B cell (primary cell): Measurements from ENCODE around the gene FABP3. TPM values are rescaled to one million over a fixed set of nuclear protein-coding genes. Genes with fewer than 3 reads are reported as not detected.
A peak's percentile ranks its signal among the peaks of the same experiment; 100 is the strongest.

Source experiments
- ATAC-seq: fragments of 200-7000 bp; cut with Tn5 transposase; one replicate; pipeline ENCODE4 v1.10.0; 2021; ENCODE audit warnings: low read depth, mild to moderate bottlenecking, moderate number of reproducible peaks, moderate library complexity
- CTCF ChIA-PET: fragments of 350-600 bp; sonication (Branson Sonifier 250); formaldehyde crosslinking; loops from one replicate; lab custom pipeline; 2021; ENCODE audit warnings: antibody characterized with exemption, inconsistent platforms; lab: Charles Lee
- POLR2A ChIA-PET: fragments of 350-600 bp; sonication (Branson Sonifier 250); formaldehyde crosslinking; loops from one replicate; lab custom pipeline; 2021; ENCODE audit warnings: antibody characterized with exemption; lab: Charles Lee
- DNase-seq: peaks from one replicate; pipeline ENCODE4 v3.0.0; 2013
- H2AFZ ChIP-seq: 2 replicates; pipeline ENCODE4 v1.6.1; 2012; ENCODE audit warnings: mild to moderate bottlenecking, low read depth, low read length; ENCODE audit not compliant: insufficient read depth, poor library complexity, severe bottlenecking
- H3K27ac ChIP-seq, 2 donors: 1 replicate in 1 of 2; 2 replicates in 1 of 2; pipeline ENCODE4 v1.5.1; 2012 to 2013; ENCODE audit warnings: low read length in 2 of 2, mild to moderate bottlenecking in 2 of 2, moderate library complexity in 1 of 2
- H3K27me3 ChIP-seq, 4 experiments: fragments of 200-600 bp in 1 of 4; sonication (generic) in 1 of 4; replicated peaks in 1 of 4; 1 replicate in 2 of 4; 2 replicates in 2 of 4; pipeline versions ENCODE4 v1.6.1 to v1.7.0; 2013 to 2016; ENCODE audit warnings: low read length in 3 of 4, mild to moderate bottlenecking in 2 of 4, mixed read lengths in 1 of 4, moderate library complexity in 1 of 4; ENCODE audit not compliant: insufficient read depth in 4 of 4, control insufficient read depth in 3 of 4; ENCODE audit errors: control extremely low read depth in 1 of 4
- H3K36me3 ChIP-seq, 2 experiments: replicated peaks in 1 of 2; 1 replicate in 1 of 2; 2 replicates in 1 of 2; pipeline versions ENCODE4 v1.6.1 to v1.7.1; 2013; ENCODE audit warnings: low read length in 1 of 2; ENCODE audit not compliant: insufficient read depth in 2 of 2, control insufficient read depth in 1 of 2; ENCODE audit errors: control extremely low read depth in 1 of 2, extremely low read depth in 1 of 2
- H3K4me1 ChIP-seq, 2 donors: fragments of 200-600 bp in 1 of 2; sonication (generic) in 1 of 2; 1 replicate in 1 of 2; 2 replicates in 1 of 2; pipeline versions ENCODE4 v1.5.1 to v1.6.1; 2013 to 2017; ENCODE audit warnings: low read length in 2 of 2; ENCODE audit not compliant: control insufficient read depth in 2 of 2, insufficient read depth in 2 of 2
- H3K4me2 ChIP-seq: replicated peaks from 2 replicates; pipeline ENCODE3; 2012; ENCODE audit warnings: mild to moderate bottlenecking, low read depth, low read length; ENCODE audit not compliant: poor library complexity, severe bottlenecking
- H3K4me3 ChIP-seq, 5 experiments: fragments of 200-600 bp in 1 of 5; sonication (generic) in 1 of 5; 1 replicate in 3 of 5; 2 replicates in 2 of 5; pipeline versions ENCODE4 v1.5.1 to v1.7.0; 2011 to 2016; ENCODE audit warnings: low read length in 4 of 5, mild to moderate bottlenecking in 4 of 5, low read depth in 2 of 5, control low read depth in 1 of 5, moderate library complexity in 1 of 5; ENCODE audit not compliant: insufficient read depth in 1 of 5; ENCODE audit errors: control extremely low read depth in 1 of 5, extremely low read depth in 1 of 5
- H3K79me2 ChIP-seq: fragments of 200-600 bp; sonication (generic); one replicate; pipeline ENCODE4 v1.6.0; 2016; ENCODE audit warnings: low read length; ENCODE audit not compliant: control insufficient read depth, insufficient read depth
- H3K9ac ChIP-seq: fragments of 200-600 bp; sonication (generic); 2 replicates; pipeline ENCODE4 v1.6.1; 2017; ENCODE audit warnings: mild to moderate bottlenecking, low read length, moderate library complexity
- H3K9me3 ChIP-seq, 3 donors: one replicate each; pipeline versions ENCODE4 v1.6.1 to v1.7.1; 2013; ENCODE audit warnings: low read length in 2 of 3; ENCODE audit not compliant: control insufficient read depth in 2 of 3, insufficient read depth in 1 of 3; ENCODE audit errors: control extremely low read depth in 1 of 3
- H4K20me1 ChIP-seq: 2 replicates; pipeline ENCODE4 v1.6.0; 2012; ENCODE audit warnings: mild to moderate bottlenecking, low read length; ENCODE audit not compliant: insufficient read depth, control insufficient read depth, poor library complexity, severe bottlenecking
- H3K27ac Mint-ChIP-seq: one replicate; pipeline ENCODE4 v1.8.0; 2021; ENCODE audit warnings: mixed read lengths
- H3K27me3 Mint-ChIP-seq: one replicate; pipeline ENCODE4 v1.8.0; 2021; ENCODE audit warnings: mixed read lengths
- H3K4me1 Mint-ChIP-seq: one replicate; pipeline ENCODE4 v1.8.0; 2021; ENCODE audit warnings: mixed read lengths
- H3K4me3 Mint-ChIP-seq: one replicate; pipeline ENCODE4 v1.8.0; 2021; ENCODE audit warnings: mixed read lengths
- H3K9me3 Mint-ChIP-seq: one replicate; pipeline ENCODE4 v1.8.0; 2022; ENCODE audit warnings: mixed read lengths; ENCODE audit not compliant: insufficient read depth
- EZH2 ChIP-seq: IDR thresholded peaks from 2 replicates; pipeline ENCODE4 v1.6.1; 2012; ENCODE audit warnings: borderline replicate concordance, low read depth, mild to moderate bottlenecking, moderate library complexity, low read length; ENCODE audit not compliant: insufficient read depth, poor library complexity, severe bottlenecking
- WGBS: methylation state at CpG from one replicate; pipeline ENCODE4 v1.1.5; 2013; ENCODE audit warnings: missing lambda C conversion rate; ENCODE audit not compliant: insufficient coverage; 5-methylcytosine and 5-hydroxymethylcytosine counted together
- intact Hi-C: fragments of 100-400 bp; cut with micrococcal nuclease; formaldehyde crosslinking; loops from one replicate; pipeline ENCODE4 v1.10.0; 2022
- polyA plus RNA-seq: library from polyadenylated mRNA; depleted of rRNA; stranded (reverse); fragments of >200 nt; gene quantifications from 2 replicates; pipeline ENCODE4 v1.2.3, GENCODE V29; 2012
- total RNA-seq, 2 donors: library from RNA; stranded (reverse); fragments of 120-200 nt in 1 of 2; gene quantifications; 1 replicate in 1 of 2; 2 replicates in 1 of 2; pipeline versions ENCODE4 v1.2.3 to v1.2.4, GENCODE V29; 2013 to 2022
- TF ChIP-seq, protein P1 (sequence below): fragments of 200-600 bp; IDR thresholded peaks from one replicate; pipeline ENCODE4 v1.8.0; 2022; ENCODE audit warnings: antibody characterized with exemption, mild to moderate bottlenecking

The FABP3 gene
- total and polyA plus RNA-seq, 2 donors (not counting 1 experiment from before 2014, with no cell fraction given): not detected

DNA sequence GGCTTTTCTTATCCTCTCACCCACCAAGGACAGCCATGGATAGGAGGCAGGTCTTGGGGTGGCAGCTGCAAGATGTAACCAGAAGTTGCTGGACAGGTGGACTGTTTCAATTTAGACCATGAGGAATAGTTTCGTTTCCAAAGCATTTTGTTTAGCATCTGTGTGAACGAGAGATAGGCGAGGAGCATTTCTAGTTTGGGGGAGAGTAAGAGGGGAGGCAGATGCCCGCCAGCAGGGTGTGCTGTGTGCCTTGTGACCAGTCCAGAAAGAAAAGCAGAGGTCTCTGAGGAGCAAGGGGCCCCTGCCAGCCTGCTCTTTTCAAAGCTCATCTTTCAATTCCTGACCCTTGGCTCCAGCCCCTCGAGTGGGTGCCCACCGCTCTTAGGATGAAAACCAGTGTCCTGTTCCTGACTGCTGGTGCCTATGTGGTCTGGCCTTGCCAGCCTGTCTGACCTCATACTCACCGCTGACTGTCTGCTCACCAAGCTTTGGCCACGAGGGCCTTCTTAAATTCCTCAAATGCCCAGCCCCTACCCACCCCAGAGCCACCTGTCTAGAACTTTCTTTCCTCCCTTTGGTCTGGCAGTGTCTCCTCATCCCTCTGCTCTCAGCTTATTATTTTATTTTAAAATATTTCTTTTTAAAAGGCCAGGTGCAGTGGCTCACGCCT lies 48.6 kb upstream of the FABP3 start:
- no peak overlapping the region for H2AFZ ChIP-seq

DNA sequence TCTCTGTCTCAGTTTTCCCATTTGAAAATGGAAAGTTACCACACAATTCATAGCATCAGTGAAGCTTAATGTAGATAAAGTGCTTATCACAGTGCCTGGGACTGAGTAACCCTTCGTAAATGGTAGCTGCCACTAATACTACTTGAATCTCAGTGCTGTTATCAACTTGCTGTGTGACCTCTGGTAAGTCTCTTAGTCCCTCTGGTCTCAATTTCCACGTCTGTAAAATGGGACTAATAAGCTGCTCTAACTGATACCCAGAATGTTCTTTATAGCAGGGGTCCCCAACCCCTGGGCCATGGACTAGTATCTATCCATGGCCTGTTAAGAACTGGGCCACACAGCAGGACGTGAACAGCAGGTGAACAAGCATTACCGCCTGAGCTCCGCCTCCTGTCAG lies 47.8 kb upstream of the FABP3 start:
- POLR2A ChIA-PET: no interaction called here
- no peak for ATAC-seq
- no peaks in the 10 kb centered on the region for H3K9me3 Mint-ChIP-seq
- Histone ChIP-seq H3K36me3 (no peaks in the 10 kb centered on the region), H3K4me1 (peaks cover 21 to 23% of the 10 kb centered on the region in 2 donors), H3K4me2 (no peak overlapping the region), H3K79me2 (no peaks in the 10 kb centered on the region), H2AFZ (no peak overlapping the region), H3K27me3 (peaks cover 0 to 9% (median under 1%) of the 10 kb centered on the region in 4 experiments), H3K9ac (no peak overlapping the region), H3K27ac (no peak overlapping the region), H4K20me1 (no peaks in the 10 kb centered on the region), H3K9me3 (no peaks in the 10 kb centered on the region), H3K4me3 (no peak overlapping the region)
- no peak overlapping the region for H3K4me3 Mint-ChIP-seq
- peaks cover 26% of the 10 kb centered on the region for H3K4me1 Mint-ChIP-seq
- H3K27me3 Mint-ChIP-seq: peaks cover 21% of the 10 kb centered on the region
- WGBS: 96% methylated on average over 5 of the region's 5 CpGs
- intact Hi-C loops: no loop called here
- CTCF ChIA-PET: interaction anchor here (1.4 to 10.6 kb wide), 5 partner anchors 9 to 237 kb away, joined by 3 to 133 read pairs (median 26); partner anchors contain the start of genes SNRNP40 and ZCCHC17
- no peak overlapping the region for H3K27ac Mint-ChIP-seq
- TF ChIP-seq, protein P1, sequence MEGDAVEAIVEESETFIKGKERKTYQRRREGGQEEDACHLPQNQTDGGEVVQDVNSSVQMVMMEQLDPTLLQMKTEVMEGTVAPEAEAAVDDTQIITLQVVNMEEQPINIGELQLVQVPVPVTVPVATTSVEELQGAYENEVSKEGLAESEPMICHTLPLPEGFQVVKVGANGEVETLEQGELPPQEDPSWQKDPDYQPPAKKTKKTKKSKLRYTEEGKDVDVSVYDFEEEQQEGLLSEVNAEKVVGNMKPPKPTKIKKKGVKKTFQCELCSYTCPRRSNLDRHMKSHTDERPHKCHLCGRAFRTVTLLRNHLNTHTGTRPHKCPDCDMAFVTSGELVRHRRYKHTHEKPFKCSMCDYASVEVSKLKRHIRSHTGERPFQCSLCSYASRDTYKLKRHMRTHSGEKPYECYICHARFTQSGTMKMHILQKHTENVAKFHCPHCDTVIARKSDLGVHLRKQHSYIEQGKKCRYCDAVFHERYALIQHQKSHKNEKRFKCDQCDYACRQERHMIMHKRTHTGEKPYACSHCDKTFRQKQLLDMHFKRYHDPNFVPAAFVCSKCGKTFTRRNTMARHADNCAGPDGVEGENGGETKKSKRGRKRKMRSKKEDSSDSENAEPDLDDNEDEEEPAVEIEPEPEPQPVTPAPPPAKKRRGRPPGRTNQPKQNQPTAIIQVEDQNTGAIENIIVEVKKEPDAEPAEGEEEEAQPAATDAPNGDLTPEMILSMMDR: no peak
- TF ChIP-seq EZH2: no peak
- DNase-seq: no peak

More for the DNA sequence above, 48.6 kb upstream of the FABP3 start:
- ATAC-seq (no peak), DNase-seq (no peak)
- ChIA-PET POLR2A (no interaction called here), CTCF (interaction anchor here (1.1 to 10.6 kb wide), 7 partner anchors 25 to 260 kb away, joined by 3 to 133 read pairs (median 10); partner anchors contain the start of genes SNRNP40 and ZCCHC17)
- Histone ChIP-seq H3K36me3 (no peaks in the 10 kb centered on the region), H3K4me2 (no peak overlapping the region), H3K27ac (no peak overlapping the region), H3K9ac (no peak overlapping the region), H3K9me3 (no peaks in the 10 kb centered on the region), H3K27me3 (peaks cover 0 to 5% (median under 1%) of the 10 kb centered on the region in 4 experiments), H3K4me1 (peaks cover 21 to 23% of the 10 kb centered on the region in 2 donors), H4K20me1 (no peaks in the 10 kb centered on the region), H3K79me2 (no peaks in the 10 kb centered on the region), H3K4me3 (no peak overlapping the region)
- H3K4me1 Mint-ChIP-seq: peaks cover 26% of the 10 kb centered on the region
- intact Hi-C loops: loop anchor here (1.0 to 2.0 kb wide), 3 partner anchors 27 to 703 kb away; no protein-coding TSS in a partner anchor
- no peak overlapping the region for H3K27ac Mint-ChIP-seq
- H3K9me3 Mint-ChIP-seq: no peaks in the 10 kb centered on the region
- H3K4me3 Mint-ChIP-seq: no peak overlapping the region
- 61% methylated on average over 9 of the region's 9 CpGs for WGBS
- TF ChIP-seq, protein P1: peak; percentile 19
- TF ChIP-seq EZH2: no peak
- H3K27me3 Mint-ChIP-seq: peaks cover 16% of the 10 kb centered on the region
